NCI-H1436 treated with DMSO at 0.1 percent for 48 hours (cell line): Measurements from ENCODE around the gene NAXE.
"Not testable (repeated sequence)": the region's sequence is repeated elsewhere in the genome, so short reads cannot be mapped to it uniquely, and the experiment has no call there.

Experiments
- DNase-seq: peaks from one replicate; lab custom pipeline; 2025; lab: John Stamatoyannopoulos, UW

NAXE gene

DNA sequence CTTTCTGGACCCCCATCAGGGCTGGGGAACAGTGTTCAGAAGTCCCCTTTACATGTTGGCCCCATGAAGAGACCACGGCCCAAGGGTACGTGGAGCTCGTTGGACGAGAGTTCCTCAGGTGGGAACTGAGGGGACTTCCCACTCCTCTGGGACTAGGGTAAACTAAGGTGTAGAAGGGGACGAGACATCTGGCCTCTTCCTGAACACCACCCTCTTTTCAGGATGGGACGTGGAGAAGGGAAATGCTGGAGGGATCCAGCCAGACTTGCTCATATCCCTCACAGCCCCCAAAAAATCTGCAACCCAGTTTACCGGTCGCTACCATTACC is 2.0 kb downstream of the NAXE start:
- DNase-seq = no peak

DNA sequence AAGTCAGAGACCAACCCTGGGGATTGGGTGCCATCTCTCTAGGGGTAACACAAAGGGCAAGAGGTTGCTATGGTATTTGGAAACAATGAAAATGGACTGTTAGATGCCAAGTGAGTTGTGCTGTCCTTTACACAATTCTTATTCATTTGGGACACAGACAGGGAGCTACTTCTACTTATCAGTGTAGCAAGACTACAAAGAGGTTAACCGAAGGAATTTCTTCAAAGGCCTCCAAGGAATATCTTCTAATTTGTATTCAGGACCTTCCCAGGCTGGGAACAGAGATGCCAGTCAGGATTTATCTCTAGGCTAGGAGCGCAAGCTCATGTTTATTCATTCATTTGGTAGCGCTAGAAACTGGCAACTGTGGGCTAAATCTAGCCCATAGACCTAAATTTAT is 2.6 kb downstream of the NAXE start:
- no peak for DNase-seq

DNA sequence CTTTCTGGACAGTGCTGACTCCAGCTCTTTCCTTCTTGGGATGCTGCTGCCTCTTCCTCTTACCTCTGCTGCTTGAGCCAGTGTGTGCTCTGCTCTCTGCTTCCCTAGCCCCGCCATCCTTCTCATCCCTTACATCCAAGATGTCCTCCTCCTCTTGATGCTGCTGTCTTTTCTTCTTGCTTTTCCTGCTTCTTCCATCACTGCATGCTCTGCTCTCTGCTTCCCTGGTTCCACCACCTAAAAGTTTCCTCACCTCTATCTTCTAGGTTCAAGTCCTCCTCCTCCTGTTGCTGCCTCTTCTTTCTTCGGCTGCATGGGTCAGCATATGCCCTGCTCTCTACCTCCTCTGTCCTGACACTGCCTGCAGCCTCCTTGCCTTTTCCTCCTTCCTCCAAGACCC is 3.4 kb downstream of the NAXE start:
- no peak for DNase-seq

DNA sequence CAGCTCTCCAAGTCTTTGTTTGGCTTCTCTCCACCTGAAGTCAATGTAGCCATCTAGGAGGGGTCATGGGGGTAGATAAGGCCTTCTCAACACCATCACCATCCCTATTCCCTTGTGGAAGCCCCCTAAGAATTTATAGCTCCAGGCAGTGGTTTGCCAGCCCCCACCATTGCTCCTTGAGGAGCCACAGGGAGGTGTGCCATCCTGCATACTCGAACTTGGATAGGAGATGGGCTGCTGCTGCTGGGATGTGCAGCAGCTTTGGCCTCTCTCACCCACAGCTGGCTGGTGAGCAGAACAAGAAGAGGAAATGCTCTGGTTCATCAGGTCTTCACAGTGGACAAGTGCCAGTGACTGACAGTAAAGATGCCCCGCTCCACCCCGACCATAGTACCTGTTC is 4.8 kb downstream of the NAXE start:
- DNase-seq = no peak

DNA sequence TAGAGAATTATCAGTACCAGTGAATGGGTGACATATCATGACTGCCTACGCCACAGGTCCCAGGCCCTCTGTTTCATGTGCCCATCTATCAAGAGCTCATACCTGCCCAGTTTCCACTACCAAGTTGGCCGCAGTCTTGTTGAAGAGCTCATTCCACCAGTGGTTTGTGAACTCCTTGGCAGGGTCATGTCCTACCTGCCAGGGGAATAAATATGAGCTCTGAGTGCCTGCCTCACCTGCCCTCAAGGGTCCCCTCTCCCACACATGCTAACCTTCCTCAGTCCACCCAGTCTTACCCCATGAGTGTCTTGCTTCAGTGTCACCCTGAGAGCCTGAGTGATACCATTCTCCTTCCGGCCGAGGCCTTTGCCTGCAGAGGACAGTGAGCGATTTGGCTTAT is 6.5 kb downstream of the NAXE start:
- DNase-seq = no peak

DNA sequence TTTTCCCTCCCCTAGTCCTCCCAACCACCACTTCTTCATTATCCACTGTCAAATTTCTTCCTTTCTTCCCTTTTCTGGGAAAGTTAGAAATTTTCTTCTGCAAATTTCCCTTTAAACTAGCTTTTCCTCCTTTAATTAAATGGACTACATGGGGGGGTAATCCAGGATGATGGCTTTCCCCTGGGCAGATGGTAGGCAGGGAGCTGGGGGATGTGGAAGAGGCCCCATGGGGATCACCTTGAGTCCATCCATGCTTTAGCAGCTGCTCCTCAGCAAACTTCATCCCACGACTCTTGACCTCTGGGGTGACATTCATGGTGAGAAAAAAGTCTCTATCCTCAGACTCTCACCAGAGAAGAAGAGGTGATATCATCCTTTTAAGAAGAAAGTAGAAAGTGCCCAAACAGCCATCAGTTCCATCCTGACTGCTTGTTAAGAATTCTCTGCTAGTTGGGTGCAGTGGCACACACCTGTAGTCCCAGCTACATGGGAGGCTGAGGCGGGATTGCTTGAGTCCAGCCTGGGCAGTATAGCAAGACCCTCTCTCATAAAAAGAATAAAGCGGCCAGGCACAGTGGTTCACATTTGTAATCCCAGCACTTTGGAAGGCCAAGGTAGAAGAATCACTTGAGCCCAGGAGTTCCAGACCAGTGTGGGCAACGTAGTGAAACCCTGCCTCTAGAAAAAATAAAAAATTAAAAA is 7.3 kb downstream of the NAXE start:
- DNase-seq = no peak

DNA sequence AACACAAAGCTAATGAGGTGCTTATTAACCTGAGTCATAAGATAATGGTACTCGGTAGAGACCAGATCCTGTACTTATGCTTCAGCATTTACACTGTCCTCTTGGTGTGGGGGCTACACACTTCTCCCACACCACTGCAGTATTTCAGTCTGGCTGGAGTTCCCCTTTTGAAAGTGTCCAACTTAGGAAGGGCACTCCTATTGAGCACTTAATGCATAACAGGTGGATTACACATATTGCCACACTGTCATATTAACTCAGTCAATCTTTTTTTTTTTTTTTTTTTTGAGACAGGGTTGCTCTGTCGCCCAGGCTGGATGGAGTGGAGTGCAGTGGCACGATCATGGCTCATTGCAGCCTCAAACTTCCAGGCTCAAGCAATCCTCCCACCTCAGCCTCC is 8.2 kb downstream of the NAXE start:
- no peak for DNase-seq

DNA sequence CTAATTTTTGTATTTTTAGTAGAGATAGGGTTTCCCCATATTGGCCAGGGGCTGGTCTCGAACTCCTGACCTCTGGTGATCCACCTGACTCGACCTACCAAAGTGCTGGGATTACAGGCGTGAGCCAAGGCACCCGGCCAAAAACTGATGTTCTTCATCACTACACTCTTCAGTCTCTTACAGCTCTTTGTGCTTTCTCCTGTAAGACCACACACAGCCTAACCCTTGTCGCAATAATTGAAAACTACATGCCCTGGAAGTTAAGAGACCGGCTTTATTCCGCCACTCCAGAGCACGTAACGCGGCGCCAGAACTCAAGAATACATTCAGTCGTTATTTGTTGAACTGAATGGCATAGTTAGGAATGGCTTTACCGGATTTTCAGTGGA is 9.2 kb downstream of the NAXE start:
- DNase-seq = no peak

DNA sequence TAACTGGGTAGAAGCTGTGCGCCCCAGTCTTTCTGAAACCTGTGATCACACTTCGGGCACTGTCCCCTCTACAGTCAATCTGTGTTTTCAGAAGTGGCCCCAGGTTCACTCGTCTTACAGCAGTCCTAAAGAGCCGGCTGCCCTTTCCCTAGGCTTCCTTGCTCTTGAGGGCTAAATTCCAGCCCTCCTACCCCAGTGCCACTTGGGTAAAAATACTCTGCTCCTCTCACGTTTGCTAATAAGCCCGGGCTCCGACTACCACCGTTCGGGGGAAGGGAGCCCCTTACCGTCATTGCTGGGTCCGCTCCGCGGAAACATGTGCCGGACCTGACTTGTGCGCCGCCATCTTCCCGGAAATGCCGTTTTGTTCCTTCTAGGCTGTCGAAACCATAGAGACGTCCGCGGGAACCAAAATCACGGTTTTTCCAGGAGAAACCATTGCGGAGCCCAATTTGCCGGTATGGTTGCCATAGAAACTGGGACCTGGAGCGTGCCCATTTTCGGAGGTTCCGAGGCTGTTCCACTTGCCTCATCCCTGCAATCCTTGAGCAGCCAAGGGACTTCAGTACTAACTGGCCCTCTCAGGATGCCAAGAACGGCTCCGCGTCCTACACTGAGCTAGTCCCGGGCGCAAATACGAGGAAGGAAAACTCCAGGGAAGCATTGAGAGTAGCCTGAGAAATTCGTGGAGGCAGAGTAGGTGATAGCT is 9.7 kb downstream of the NAXE start, which contains the start of gene GPATCH4:
Gene GPATCH4, minus strand, starts transcription at position 358 of the 709 bp plus-strand sequence.
- DNase-seq = no peak

DNA sequence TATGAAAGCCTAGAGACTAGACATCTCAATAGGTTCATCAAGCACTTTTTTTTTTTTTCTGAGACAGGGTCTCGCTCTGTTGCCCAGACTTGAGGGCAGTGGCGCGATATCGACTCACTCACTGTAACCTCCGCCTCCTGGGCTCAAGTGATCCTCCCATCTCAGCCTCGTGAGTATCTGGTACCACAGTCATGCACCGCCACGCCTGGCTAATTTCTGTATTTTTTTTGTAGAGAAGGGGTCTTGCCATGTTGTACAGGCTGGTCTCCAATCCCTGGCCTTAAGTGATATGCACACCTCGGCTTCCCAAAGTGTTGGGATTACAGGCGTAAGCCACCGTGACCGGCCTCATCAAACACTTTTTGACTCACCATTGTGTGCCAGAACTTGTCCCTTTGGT is 10.3 kb downstream of the NAXE start:
- no peak for DNase-seq

DNA sequence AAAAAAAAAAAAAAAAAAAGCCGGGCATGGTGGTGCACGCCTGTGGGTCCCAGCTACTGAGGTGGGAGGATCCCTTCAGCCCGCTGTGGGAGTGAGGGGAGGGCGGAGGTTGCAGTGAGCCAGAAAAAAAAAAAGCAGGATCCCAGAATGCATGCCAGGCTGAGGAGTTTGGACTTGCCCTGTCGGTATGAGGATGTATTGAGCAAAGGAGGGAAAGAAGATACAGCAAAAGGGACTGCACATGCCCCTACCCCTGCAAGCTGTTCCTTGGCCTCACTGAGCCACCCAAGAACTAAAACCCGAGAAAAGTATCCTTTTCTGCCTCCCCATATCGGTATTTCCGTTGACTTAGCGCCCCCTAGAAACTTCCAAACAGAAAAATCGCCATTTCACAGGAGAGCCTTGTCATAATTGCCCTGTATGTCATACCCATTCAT is 11.0 kb downstream of the NAXE start:
- no peak for DNase-seq

DNA sequence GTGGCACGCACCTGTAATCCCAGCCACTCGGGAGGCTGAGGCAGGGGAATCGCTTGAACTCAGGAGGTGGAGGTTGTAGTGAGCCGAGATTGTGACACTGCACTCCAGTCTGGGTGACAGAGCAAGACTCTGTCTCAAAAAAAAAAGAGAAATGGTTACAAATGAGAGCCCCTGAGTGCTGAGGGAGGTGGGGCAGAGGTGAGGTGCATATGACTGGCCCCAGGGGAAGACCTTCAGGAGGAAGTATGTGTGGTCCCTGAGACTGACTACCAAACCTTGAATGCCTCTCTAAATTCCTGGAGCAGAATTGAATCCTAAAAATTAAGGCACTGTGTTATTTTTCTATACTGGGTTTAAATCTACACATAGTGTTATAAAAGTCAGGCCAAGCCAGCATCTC is 15.8 kb downstream of the NAXE start:
- DNase-seq = not testable (repeated sequence)

DNA sequence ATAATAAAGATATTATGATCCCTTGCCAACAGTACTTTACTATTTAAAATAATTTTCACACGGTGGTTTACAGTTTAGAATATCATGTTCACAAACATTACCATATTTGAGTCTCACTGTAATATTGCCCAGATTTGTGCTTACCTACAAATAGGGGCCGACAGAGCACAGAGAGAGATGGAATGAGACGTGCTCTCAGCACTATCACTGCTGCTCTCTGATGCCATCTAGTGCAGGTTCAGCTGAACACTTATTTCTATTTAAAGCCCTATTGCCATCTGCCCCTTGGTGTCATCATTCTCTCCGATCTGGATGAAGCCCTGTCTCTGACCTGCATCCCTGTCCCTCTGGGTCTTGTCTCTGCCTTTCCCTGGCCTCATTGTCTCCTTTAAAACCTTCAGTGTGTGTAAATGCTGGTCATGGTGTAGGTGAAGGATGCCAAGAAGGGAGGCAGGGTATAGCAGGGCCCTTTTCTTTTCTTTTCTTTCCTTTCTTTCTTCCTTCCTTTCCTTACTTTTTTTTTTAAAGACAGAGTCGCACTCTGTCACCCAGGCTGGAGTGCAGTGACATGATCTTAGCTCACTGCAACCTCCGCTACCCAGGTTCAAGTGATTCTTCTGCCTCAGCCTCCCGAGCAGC is 16.6 kb downstream of the NAXE start:
- no peak for DNase-seq

DNA sequence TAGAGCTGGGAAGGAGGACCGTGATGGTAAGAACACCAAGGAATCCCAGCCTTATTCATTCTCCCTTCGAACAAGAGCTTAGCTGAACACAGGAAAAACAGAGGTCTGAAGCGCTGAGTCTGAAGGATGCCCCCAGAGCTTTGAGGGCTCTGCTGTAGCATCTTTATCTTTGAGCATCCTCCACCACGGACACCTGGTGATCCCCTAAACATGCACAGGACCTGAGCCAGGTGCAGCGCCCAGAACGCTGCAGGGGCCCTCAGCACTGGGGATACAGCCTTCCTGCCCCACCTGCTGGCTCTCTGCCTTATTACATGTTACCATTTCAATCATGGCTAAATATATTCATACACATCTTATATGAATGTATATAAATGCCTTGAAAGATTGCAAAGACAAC is 17.4 kb downstream of the NAXE start:
- no peak for DNase-seq

DNA sequence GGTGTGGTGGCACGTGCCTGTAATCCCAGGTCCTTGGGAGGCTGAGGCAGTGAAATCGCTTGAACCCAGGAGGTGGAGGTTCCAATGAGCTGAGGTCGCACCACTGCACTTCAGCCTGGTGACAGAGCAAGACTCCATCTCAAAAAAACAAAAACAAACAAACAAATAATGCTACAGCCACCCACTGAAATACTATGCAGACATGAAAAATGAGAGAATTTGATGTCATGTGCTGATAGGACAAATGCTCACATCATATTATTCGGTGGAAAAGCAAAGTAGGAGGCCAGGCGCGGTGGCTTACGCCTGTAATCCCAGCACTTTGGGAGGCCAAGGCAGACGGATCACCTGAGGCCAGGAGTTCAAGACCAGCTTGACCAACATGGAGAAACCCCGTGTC is 18.5 kb downstream of the NAXE start:
- DNase-seq = not testable (repeated sequence)

DNA sequence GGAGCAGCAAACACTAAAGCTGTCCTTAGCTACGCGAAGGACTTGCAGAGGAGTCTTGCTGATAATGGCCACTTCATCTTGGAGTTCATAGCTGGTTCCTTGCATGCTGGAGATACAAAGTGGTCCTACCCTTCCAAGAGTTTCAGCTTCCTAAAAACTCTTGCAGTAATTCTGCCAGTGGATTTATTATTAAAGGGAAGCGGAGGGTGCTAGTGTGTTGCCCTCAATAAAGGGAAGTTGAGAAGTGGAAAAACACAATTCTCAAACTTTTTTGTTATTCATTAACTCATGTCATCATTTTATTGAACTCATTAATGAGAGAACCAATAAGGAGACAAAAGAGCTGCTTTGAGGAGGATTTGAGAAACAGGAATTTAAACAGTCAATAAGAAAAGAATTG is 21.1 kb downstream of the NAXE start:
- DNase-seq = no peak

DNA sequence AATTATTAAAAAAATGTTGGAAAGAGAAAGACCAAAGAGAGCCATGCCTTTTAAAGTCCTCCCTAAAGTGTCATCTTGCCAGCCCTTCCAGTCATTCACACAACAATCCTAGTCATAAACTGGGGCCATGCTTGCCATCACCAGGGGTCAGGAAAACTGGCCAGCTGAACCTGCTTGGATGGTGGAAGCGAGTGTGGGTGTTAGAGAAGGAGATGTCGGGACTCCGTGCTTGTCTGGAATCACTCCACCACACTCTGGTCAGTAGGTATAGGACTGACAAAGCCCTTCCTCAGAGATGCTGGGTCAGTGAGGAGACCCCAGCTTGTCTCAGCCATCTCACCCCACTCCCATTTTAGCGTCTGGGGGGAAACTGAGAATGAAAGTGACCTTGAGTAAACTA is 24.4 kb downstream of the NAXE start:
- DNase-seq = no peak

DNA sequence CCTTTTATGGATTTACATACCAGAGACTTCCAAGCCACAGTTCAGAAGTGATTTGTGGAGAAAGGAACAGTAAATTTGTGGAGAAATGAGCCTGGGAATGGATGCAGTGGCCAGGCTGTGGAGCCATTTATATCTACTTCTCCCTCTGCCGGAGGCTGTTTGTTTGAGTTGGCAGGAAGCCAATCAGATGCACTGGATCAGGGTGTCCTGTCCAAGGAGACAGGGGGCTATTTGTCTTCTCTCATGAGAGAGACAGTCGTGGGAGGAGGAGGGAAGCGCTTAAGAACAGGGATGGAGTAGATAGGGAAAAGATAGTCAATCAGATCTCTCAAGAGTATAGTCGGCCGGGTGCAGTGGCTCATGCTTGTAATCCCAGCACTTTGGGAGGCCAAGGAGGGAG is 24.9 kb downstream of the NAXE start:
- DNase-seq = no peak

DNA sequence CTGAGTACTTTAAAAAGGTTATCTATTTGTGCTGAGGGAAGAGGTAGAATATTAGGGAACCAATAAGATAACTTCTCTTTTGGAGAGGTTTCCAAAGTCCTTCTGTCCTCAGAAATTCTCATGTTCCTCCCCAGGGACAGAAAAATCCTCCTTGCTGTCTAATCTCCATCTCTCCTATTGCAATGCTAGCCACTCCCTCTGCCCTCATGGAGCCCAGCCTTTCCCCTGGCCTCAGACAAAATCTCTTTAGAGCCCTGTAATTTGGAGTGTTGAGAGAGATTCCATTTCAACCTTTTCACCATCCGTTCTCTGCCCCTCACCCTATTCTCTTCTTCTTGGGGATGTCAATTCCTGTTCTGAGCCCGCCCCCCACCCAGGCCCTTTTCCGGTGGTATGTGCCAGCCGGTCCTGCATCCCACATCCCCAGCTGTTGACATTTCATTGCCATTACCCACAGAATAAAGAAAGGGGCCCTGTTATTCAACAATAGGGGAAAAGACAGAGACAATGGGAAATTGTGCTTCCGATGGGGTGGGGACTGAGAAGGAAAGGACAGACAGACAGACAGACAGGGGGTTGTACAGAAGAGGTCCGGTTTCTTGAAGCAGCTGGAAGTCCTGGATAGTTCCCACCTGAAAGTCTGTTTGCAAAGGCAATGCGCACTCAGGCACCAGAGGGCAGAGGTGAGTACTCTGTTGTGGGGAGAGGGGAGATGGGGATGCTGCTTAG is 27.4 kb downstream of the NAXE start, which contains the start of gene HAPLN2:
Gene HAPLN2, plus strand, starts transcription at position 563 of the 729 bp plus-strand sequence. CDS start 4,076 bp downstream, outside the sequence.
- no peak for DNase-seq

DNA sequence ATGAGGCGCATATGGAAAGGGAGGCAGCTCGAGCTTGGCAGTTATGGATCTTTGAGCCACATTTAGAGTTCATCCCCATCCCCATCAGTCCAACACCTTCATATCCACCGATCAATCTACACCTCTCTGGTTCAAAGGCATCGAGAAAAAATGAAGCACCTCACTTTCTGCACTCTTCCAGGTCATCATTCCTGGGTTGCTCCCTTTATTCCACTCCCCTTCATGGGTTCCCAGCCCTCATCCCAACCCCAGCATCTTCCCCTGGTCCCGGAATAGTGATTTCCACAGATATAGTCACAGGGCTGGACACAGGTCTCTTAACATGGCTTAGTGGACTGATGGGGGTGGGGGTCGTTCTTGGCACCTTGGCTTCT is 28.0 kb downstream of the NAXE start:
- DNase-seq = no peak

DNA sequence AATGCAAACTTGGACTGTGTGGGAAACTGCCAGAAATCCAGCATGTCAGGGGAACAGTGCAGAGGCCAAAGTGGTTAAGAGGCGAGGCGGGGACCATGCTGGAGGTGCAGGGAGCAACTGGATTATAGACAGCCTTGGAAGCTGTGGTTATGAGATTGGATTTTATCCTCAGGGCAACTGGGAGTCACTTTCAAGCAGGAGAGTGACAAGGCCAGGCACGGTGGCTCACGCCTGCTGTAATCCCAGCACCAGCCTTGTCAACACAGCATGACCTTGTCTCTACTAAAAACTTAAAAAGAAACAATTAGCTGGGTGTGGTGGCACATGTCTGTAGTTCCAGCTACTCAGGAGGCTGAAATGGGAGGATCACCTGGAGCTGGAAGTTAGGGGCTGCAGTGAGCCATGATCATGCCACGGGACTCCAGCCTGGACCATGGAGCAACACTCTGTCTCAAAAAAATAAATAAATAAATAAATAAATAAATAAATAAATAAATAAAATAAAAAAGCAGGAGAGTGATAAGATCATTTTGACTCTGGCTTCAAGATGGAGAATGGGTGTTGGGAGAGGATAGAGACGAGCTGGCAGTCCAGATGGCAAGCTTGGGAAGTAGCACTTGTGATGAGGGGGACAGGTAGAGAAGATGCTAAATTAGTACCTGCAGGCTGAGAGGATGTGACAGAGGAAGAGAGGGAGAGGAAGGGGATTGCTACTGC is 31.2 kb downstream of the NAXE start:
- DNase-seq = no peak
